Measurements from ENCODE around the gene ZMYM1.
"Not testable (repeated sequence)": the region's sequence is repeated elsewhere in the genome, so short reads cannot be mapped to it uniquely, and the experiment has no call there.

Gene ZMYM1

DNA sequence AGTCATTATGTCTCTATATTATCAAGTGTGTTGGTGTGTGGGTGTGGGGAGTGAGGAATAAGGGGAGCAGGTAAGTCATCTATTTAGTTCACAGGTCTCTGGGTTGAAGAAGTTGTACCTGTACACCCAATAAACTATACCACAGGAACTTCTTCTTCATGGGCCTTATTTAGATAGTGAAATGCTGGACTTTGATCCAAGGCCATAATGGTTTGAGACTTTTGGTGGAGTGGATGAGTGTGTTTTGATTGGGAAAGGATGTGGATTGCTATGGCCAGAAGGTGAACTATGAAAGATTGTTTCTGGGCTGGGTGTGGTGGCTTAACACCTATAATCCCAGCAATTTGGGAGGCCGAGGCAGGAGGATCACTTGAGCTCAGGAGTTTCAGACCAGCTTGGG lies 40.5 kb upstream of the ZMYM1 start:
- no peak overlapping the region for H3K9ac ChIP-seq
- H3K4me1 ChIP-seq, result no peaks in the 10 kb centered on the region
- no peaks in the 10 kb centered on the region for H3K27me3 ChIP-seq
- H3K36me3 ChIP-seq, result no peaks in the 10 kb centered on the region
- H3K27ac ChIP-seq, result no peak overlapping the region
- no peak for TF ChIP-seq Cebpa-rat (IDR thresholded peaks at IDR 0.05)
- H3K4me3 ChIP-seq, result no peak overlapping the region
- H3K4me2 ChIP-seq, result no peak overlapping the region
- H3K9me3 ChIP-seq (replicated peaks in 1 of 11), result peaks cover 2 to 13% (median 8%) of the 10 kb centered on the region in 11 experiments
- no peaks in the 10 kb centered on the region for H4K20me1 ChIP-seq

DNA sequence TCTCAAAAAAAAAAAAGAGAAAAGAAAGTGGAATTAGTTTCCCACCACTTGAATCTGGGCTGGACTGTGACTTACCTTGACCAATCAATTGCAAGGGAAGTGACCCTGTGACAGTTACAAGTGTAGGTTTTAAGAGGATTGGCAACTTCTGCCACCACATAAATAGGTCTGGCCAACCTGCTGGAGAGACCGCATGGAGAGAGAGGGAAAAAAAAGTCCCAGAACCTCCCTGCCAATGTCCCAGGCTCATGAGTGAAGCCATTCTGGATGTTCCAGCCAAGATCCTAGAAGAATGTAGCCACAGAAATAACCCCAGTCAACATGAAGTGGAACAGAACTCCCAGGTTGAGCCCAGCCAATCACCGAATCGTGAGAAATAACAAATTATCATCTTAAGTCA lies 35.7 kb upstream of the ZMYM1 start:
- Histone ChIP-seq H3K4me1 (peaks cover 11 to 14% (median 13%) of the 10 kb centered on the region in 10 experiments), H3K4me2 (no peak overlapping the region), H3K9ac (no peak overlapping the region), H4K20me1 (no peaks in the 10 kb centered on the region), H3K4me3 (no peak overlapping the region), H3K36me3 (no peaks in the 10 kb centered on the region), H3K27ac (no peak overlapping the region), H3K9me3 (replicated peaks in 1 of 11) (peaks cover 0 to 7% (median 0%) of the 10 kb centered on the region in 11 experiments; a peak in 3 of 22 replicates), H3K27me3 (no peaks in the 10 kb centered on the region)
- no peak for TF ChIP-seq Cebpa-rat (IDR thresholded peaks at IDR 0.05)

DNA sequence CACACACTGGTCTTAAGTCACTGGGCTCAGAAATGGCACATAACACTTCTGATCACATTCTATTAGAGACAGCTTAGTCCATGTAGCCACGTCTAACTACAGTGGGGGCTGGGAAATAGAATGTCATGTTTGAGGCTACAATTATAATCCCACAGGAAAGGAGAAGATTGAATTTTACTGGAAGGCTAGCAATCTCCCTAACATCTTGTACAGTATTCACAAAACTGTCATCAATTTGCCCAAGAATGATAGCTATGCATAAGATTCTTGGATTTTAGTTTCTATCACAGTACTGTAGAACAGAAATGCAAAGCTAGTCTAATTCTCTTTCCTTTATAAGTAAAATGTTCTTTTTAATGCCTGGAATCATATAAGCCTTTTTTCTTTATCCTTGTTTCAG lies 34.8 kb upstream of the ZMYM1 start:
- TF ChIP-seq Cebpa-rat (IDR thresholded peaks at IDR 0.05), result no peak
- H3K4me1 ChIP-seq, result peaks cover 11 to 14% (median 13%) of the 10 kb centered on the region in 10 experiments

DNA sequence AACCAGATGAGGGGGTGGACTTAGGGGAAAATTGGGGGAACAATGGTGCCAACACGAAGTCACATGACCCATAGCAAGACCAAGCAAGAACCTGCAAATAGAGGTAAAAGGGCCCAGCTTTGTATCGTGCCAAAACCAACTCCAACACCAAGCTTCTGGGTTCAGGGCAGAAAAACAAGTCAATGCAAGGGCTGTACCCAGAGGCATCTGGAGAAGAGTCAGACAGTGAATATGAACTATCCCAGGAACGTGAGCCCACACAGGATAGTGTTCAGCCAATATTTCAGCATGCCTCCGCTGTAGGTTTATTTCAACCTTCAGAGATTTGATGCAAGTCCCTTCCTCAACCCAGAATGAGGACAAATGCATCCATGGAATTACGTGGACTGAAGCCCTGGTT lies 32.5 kb upstream of the ZMYM1 start:
- peaks cover 11 to 14% (median 13%) of the 10 kb centered on the region in 10 experiments for H3K4me1 ChIP-seq
- H3K36me3 ChIP-seq, result no peaks in the 10 kb centered on the region
- peaks cover 0 to 19% (median 4%) of the 10 kb centered on the region in 11 experiments; a peak in 4 of 22 replicates for H3K9me3 ChIP-seq (replicated peaks in 1 of 11)
- TF ChIP-seq Cebpa-rat (IDR thresholded peaks at IDR 0.05), result no peak
- no peaks in the 10 kb centered on the region for H3K27me3 ChIP-seq
- H3K4me2 ChIP-seq, result peak overlapping the region in 9 of 11 experiments; percentile 27 to 68 (median 51); a peak in 16 of 22 replicates
- no peak overlapping the region for H3K9ac ChIP-seq
- H4K20me1 ChIP-seq, result no peaks in the 10 kb centered on the region
- no peak overlapping the region for H3K4me3 ChIP-seq
- H3K27ac ChIP-seq, result peak overlapping the region in 1 of 11 experiments; percentile 10; a peak in 1 of 22 replicates

More for the DNA sequence above, 34.8 kb upstream of the ZMYM1 start:
- H4K20me1 ChIP-seq, result no peaks in the 10 kb centered on the region
- H3K4me3 ChIP-seq, result no peak overlapping the region
- H3K27ac ChIP-seq, result no peak overlapping the region
- H3K4me2 ChIP-seq, result no peak overlapping the region
- no peaks in the 10 kb centered on the region for H3K27me3 ChIP-seq
- H3K36me3 ChIP-seq, result no peaks in the 10 kb centered on the region
- no peak overlapping the region for H3K9ac ChIP-seq
- H3K9me3 ChIP-seq (replicated peaks in 1 of 11), result peaks cover 0 to 16% (median 4%) of the 10 kb centered on the region in 11 experiments; a peak in 4 of 22 replicates

DNA sequence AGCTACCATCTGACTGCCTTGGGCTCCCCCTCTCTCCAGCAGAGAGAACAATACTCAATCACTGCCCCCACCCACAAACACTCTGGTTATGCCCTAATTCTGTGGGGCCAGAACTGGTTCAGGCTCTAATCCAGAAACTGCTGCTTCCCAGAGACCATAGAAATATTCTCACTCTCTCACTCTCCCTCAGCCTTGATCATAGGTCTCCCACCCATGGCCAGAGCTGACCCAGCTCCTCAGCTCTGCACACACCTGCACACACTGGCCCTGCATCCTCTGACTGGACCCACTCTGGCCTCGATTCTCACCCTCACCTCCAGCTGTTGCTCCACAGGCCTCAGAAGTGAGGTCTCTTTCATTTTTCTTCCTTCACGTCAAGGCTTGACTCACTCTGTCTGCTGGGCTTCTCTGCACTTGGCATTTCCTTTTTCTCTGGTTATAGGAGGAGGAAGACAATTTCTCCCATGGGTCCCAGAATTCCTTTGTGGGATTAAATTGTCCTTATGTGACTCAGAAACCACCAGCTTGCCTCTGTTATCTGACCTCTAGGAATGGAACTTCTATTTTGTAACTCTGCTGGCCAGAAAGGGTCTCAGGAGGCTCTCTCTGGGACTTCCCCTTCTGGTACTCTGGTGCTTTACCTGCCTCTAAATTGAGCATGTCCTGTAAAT lies 31.9 kb upstream of the ZMYM1 start:
- Histone ChIP-seq H3K4me2 (peak overlapping the region; percentile 27 to 68 (median 51)), H4K20me1 (no peaks in the 10 kb centered on the region), H3K4me1 (peaks cover 11 to 14% (median 13%) of the 10 kb centered on the region in 10 experiments), H3K36me3 (no peaks in the 10 kb centered on the region), H3K27ac (peak overlapping the region in 1 of 11 experiments; percentile 10; a peak in 2 of 22 replicates), H3K27me3 (no peaks in the 10 kb centered on the region), H3K9me3 (replicated peaks in 1 of 11) (peaks cover 0 to 16% (median 4%) of the 10 kb centered on the region in 11 experiments; a peak in 3 of 22 replicates), H3K9ac (peak overlapping the region in 1 of 11 experiments; percentile 32; a peak in 2 of 22 replicates), H3K4me3 (no peak overlapping the region)
- TF ChIP-seq Cebpa-rat (IDR thresholded peaks at IDR 0.05), result no peak

DNA sequence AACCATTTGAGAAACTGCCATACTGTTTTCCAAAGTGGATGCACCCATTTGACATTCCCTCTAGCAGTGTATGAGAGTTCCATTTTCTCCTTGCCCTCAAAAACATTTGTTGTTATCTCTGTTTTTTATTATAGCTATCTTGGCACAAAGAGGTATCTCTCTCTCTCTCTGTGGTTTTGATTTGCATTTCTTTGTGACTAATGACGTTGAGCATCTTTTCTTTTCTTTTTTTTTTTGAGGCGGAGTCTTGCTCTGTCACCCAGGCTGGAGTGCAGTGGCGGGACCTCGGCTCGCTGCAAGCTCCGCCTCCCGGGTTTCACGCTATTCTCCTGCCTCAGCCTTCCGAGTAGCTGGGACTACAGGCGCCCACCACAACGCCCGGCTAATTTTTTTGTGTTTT lies 30.1 kb upstream of the ZMYM1 start:
- Histone ChIP-seq H3K4me2 (no peak overlapping the region), H3K9ac (no peak overlapping the region), H3K27ac (no peak overlapping the region), H3K4me3 (no peak overlapping the region), H4K20me1 (no peaks in the 10 kb centered on the region), H3K4me1 (peaks cover 11 to 14% (median 13%) of the 10 kb centered on the region in 10 experiments), H3K36me3 (no peaks in the 10 kb centered on the region), H3K27me3 (no peaks in the 10 kb centered on the region), H3K9me3 (replicated peaks in 1 of 11) (peaks cover 0 to 16% (median 4%) of the 10 kb centered on the region in 11 experiments; a peak in 3 of 22 replicates)
- no peak for TF ChIP-seq Cebpa-rat (IDR thresholded peaks at IDR 0.05)

DNA sequence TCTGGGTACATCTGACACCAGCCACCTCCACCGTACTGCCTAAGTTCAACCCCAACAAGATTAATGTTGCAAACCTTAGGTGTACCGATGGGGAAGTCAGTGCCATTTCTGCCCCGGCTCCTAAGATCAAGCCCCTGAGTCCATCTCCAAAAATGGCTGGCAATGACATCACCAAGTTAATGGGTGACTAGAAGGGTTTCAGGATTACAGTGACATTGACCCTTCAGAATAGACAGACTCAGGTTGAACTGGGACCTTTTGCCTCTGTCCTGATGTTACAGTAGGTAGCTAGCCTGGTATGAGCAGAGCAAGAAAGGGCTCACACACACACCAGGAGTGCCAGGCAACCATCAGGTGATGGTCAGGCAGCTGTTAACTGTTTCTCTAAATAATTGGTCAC lies 25.8 kb upstream of the ZMYM1 start:
- Histone ChIP-seq H3K27me3 (no peaks in the 10 kb centered on the region), H4K20me1 (no peaks in the 10 kb centered on the region), H3K9ac (no peak overlapping the region), H3K9me3 (replicated peaks in 1 of 11) (peaks cover 0 to 15% (median 5%) of the 10 kb centered on the region in 11 experiments; a peak in 6 of 22 replicates), H3K4me3 (no peak overlapping the region), H3K27ac (no peak overlapping the region), H3K4me1 (no peaks in the 10 kb centered on the region), H3K36me3 (no peaks in the 10 kb centered on the region), H3K4me2 (no peak overlapping the region)
- no peak for TF ChIP-seq Cebpa-rat (IDR thresholded peaks at IDR 0.05)

DNA sequence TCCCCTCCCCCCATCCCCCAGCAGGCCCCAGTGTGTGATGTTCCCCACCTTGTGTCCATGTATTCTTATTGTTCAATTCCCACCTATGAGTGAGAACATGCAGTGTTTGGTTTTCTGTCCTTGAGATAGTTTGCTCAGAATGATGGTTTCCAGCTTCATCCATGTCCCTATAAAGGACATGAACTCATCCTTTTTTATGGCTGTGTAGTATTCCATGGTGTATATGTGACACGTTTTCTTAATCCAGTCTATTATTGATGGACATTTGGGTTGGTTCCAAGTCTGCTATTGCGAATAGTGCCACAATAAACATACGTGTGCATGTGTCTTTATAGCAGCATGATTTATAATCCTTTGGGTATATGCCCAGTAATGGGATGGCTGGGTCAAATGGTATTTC lies 24.9 kb upstream of the ZMYM1 start:
- H3K4me2 ChIP-seq; H3K9me3 ChIP-seq (replicated peaks in 1 of 11); H3K4me3 ChIP-seq; H3K9ac ChIP-seq; H3K27ac ChIP-seq; H3K27me3 ChIP-seq; H3K36me3 ChIP-seq; H4K20me1 ChIP-seq; H3K4me1 ChIP-seq: not testable (repeated sequence)

DNA sequence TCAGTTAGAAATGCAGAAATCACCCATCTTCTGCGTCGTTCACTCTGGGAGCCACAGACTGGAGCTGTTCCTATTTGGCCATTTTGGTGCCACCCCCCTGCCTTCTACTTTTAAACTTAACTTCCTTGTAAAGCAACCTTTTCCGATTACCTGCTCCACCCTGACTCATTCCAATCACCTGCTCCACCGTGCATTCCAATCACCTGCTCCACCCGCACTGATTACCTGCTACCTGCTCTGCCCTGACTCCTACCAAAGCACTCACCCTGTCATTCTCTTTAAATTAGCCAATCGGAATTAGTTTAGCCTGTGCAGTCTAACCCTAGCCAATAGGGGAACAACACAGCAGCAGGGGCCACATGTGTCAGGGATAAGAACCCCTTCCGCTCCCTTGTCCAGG lies 20.9 kb upstream of the ZMYM1 start:
- not testable (repeated sequence) for H3K27me3 ChIP-seq, H3K4me2 ChIP-seq

DNA sequence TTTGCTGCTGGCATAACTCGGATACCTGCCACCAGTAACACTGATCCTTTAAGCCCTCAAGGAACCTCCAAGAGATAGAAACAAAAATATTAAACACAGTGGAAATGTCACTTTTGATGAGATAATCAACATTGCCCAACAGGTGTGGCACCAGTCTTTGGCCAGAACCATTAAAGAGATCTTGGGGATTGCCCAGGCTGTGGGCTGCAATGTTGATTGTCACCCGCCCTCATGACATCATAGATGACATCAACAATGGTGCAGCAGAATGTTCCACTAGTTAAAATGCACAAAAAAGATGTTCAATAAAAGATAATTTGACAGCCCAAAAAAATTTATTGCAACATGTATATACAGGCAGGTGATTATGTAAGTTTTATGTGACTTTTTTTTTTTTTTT lies 20.2 kb upstream of the ZMYM1 start:
- Histone ChIP-seq H3K4me1 (peaks cover 16 to 21% (median 17%) of the 10 kb centered on the region in 10 experiments), H3K9me3 (replicated peaks in 1 of 11) (peaks cover 13 to 35% (median 22%) of the 10 kb centered on the region in 11 experiments), H4K20me1 (no peaks in the 10 kb centered on the region), H3K4me3 (no peak overlapping the region), H3K36me3 (peaks cover 0 to 8% (median 0%) of the 10 kb centered on the region in 11 experiments; a peak in 4 of 22 replicates), H3K27me3 (no peaks in the 10 kb centered on the region), H3K27ac (no peak overlapping the region), H3K4me2 (no peak overlapping the region), H3K9ac (no peak overlapping the region)
- no peak for TF ChIP-seq Cebpa-rat (IDR thresholded peaks at IDR 0.05)

More for the DNA sequence above, 20.9 kb upstream of the ZMYM1 start:
- Histone ChIP-seq H3K4me1 (peaks cover 14 to 20% (median 16%) of the 10 kb centered on the region in 10 experiments), H3K9me3 (replicated peaks in 1 of 11) (peaks cover 6 to 28% (median 15%) of the 10 kb centered on the region in 11 experiments)
- H3K9ac ChIP-seq, H3K4me3 ChIP-seq, H3K27ac ChIP-seq, H3K36me3 ChIP-seq, H4K20me1 ChIP-seq: not testable (repeated sequence)

Measured in BLaER1 treated with 17β-estradiol and CSF1 and Interleukin-3, amounts not matched to agents 10 nM and 100 nM (cell line).